ENCODE results near the gene FCMR. TPM values are rescaled to one million over a fixed set of nuclear protein-coding genes. Genes with fewer than 3 reads are reported as not detected.

The FCMR gene
- total and polyA plus RNA-seq, 9 of the 15 experiments (the other 6 are each of a cell fraction or from before 2014, with no cell fraction given) = 0.11 to 0.82 (median 0.20) TPM; not detected in 5

DNA sequence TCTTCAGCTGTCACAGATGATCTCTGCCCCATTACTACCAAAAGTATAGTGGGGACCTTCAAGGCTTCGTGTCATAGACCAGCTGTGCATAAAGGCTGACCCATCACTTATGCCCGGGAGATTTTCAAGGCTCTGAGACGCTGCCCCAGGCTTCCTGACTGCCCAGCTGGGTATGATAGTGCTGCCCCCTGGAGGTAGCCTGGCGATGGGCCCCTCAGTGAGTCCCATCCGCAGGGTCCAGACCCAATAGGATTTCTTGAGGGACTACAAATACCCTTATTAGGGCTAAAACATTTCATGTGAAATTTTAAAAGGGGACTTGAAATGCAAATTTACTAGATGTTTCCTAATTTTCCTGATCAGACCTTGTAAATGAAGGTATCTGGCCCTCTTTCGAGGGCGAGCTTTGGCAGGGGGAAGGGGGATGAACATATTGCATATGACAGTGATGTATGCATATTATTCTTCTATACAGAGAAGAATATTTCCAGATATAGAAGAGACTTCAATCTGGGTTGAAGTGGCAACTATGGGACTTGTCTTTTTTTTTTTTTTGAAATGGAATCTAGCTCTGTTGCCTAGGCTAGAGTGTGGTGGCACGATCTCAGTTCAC is 11.7 kb upstream of the FCMR start (continued):
- TF ChIP-seq PURB (CRISPR knock-in tag; IDR thresholded peaks at IDR 0.05; ENCODE audit: low read depth) = no peak
- TF ChIP-seq, protein P1, sequence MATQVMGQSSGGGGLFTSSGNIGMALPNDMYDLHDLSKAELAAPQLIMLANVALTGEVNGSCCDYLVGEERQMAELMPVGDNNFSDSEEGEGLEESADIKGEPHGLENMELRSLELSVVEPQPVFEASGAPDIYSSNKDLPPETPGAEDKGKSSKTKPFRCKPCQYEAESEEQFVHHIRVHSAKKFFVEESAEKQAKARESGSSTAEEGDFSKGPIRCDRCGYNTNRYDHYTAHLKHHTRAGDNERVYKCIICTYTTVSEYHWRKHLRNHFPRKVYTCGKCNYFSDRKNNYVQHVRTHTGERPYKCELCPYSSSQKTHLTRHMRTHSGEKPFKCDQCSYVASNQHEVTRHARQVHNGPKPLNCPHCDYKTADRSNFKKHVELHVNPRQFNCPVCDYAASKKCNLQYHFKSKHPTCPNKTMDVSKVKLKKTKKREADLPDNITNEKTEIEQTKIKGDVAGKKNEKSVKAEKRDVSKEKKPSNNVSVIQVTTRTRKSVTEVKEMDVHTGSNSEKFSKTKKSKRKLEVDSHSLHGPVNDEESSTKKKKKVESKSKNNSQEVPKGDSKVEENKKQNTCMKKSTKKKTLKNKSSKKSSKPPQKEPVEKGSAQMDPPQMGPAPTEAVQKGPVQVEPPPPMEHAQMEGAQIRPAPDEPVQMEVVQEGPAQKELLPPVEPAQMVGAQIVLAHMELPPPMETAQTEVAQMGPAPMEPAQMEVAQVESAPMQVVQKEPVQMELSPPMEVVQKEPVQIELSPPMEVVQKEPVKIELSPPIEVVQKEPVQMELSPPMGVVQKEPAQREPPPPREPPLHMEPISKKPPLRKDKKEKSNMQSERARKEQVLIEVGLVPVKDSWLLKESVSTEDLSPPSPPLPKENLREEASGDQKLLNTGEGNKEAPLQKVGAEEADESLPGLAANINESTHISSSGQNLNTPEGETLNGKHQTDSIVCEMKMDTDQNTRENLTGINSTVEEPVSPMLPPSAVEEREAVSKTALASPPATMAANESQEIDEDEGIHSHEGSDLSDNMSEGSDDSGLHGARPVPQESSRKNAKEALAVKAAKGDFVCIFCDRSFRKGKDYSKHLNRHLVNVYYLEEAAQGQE (IDR thresholded peaks at IDR 0.05; ENCODE audit: borderline replicate concordance) = peak; percentile 13; the same call in 1 of the 2 replicates
- TF ChIP-seq, protein P1 (CRISPR knock-in tag; IDR thresholded peaks at IDR 0.05; ENCODE audit: low read depth) = no peak
- no peak for TF ChIP-seq ARHGAP35 (IDR thresholded peaks at IDR 0.05; ENCODE audit: partially characterized antibody)
- peak; percentile 19 for TF ChIP-seq DACH1 (IDR thresholded peaks at IDR 0.05; ENCODE audit: partially characterized antibody)
- TF ChIP-seq, protein P2, sequence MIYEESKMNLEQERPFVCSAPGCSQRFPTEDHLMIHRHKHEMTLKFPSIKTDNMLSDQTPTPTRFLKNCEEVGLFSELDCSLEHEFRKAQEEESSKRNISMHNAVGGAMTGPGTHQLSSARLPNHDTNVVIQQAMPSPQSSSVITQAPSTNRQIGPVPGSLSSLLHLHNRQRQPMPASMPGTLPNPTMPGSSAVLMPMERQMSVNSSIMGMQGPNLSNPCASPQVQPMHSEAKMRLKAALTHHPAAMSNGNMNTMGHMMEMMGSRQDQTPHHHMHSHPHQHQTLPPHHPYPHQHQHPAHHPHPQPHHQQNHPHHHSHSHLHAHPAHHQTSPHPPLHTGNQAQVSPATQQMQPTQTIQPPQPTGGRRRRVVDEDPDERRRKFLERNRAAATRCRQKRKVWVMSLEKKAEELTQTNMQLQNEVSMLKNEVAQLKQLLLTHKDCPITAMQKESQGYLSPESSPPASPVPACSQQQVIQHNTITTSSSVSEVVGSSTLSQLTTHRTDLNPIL (CRISPR knock-in tag; IDR thresholded peaks at IDR 0.05) = no peak
- TF ChIP-seq NR1H2 (CRISPR knock-in tag; IDR thresholded peaks at IDR 0.05) = no peak
- TF ChIP-seq ADNP (tag; IDR thresholded peaks at IDR 0.05) = no peak
- TF ChIP-seq MAFK (IDR thresholded peaks at IDR 0.05; ENCODE audit: low read length) = 0 out of 2 replicates have a peak, but pooled peaks have one; percentile 7
- TF ChIP-seq BRD9 (IDR thresholded peaks at IDR 0.05; ENCODE audit: low read depth, partially characterized antibody) = no peak
- TF ChIP-seq KLF16 (IDR thresholded peaks at IDR 0.05) = 0 out of 2 replicates have a peak, but pooled peaks have one; percentile 55
- peak; percentile 9; the same call in 1 of the 2 replicates for TF ChIP-seq SMC3 (conservative IDR thresholded peaks at IDR 0.05; ENCODE audit: insufficient read depth, low read depth, low read length)
- no peak for TF ChIP-seq MYBL2 (IDR thresholded peaks at IDR 0.05; ENCODE audit: low read depth)
- TF ChIP-seq MYBL2 (CRISPR knock-in tag; IDR thresholded peaks at IDR 0.05; ENCODE audit: borderline replicate concordance) = no peak
- TF ChIP-seq RBBP5 (IDR thresholded peaks at IDR 0.05; ENCODE audit: borderline replicate concordance, insufficient read depth, low read length, poor library complexity, severe bottlenecking) = no peak
- TF ChIP-seq POLR2H (tag; IDR thresholded peaks at IDR 0.05; ENCODE audit: low read depth) = no peak
- TF ChIP-seq HIVEP1 (CRISPR knock-in tag; IDR thresholded peaks at IDR 0.05) = no peak

Data from K562 (cell line).